ENCODE measurements around the gene NMNAT3. TPM values are rescaled to one million over a fixed set of nuclear protein-coding genes. Genes with fewer than 3 reads are reported as not detected.
"Not testable (repeated sequence)": the region's sequence is repeated elsewhere in the genome, so short reads cannot be mapped to it uniquely, and the experiment has no call there.

Gene NMNAT3
- total RNA-seq, 6 donors from 2014 or later, result 3.3 to 8.4 (median 5.5) TPM

GRCh38 chr3:139587797-139588196 lies 90.0 kb downstream of the NMNAT3 start:
- no peak for DNase-seq
- Histone ChIP-seq H3K9me3 (no peaks in the 10 kb centered on the region), H3K4me3 (no peak overlapping the region), H3K36me3 (no peaks in the 10 kb centered on the region), H3K27me3 (no peaks in the 10 kb centered on the region), H3K27ac (no peak overlapping the region), H3K4me1 (no peaks in the 10 kb centered on the region)
- TF ChIP-seq POLR2A (IDR thresholded peaks at IDR 0.05) (no peak), EP300 (IDR thresholded peaks at IDR 0.05) (no peak), CTCF (IDR thresholded peaks at IDR 0.05) (no peak), POLR2AphosphoS5 (IDR thresholded peaks at IDR 0.05) (no peak)
- ATAC-seq (ENCODE audit: low FRiP score in 2 of 2), result no peak

GRCh38 chr3:139586420-139587017 lies 91.3 kb downstream of the NMNAT3 start:
- Histone ChIP-seq H3K36me3 (no peaks in the 10 kb centered on the region), H3K27ac (no peak overlapping the region), H3K4me3 (no peak overlapping the region), H3K9me3 (no peaks in the 10 kb centered on the region), H3K27me3 (no peaks in the 10 kb centered on the region), H3K4me1 (no peaks in the 10 kb centered on the region)
- ATAC-seq (ENCODE audit: low FRiP score in 2 of 2) (no peak), DNase-seq (no peak)
- TF ChIP-seq POLR2A (IDR thresholded peaks at IDR 0.05) (no peak), CTCF (IDR thresholded peaks at IDR 0.05) (no peak), POLR2AphosphoS5 (IDR thresholded peaks at IDR 0.05) (no peak), EP300 (IDR thresholded peaks at IDR 0.05) (no peak)
- WGBS, 2 donors, result 83 to 84% methylated on average over 1 of the region's 1 CpG

- DNase-seq (no peak), ATAC-seq (ENCODE audit: low FRiP score in 2 of 2) (no peak)
- no peaks in the 10 kb centered on the region for H3K36me3 ChIP-seq
- no peak overlapping the region for H3K4me3 ChIP-seq
- 70 to 79% methylated on average over 4 of the region's 4 CpGs for WGBS, 2 donors
- H3K9me3 ChIP-seq, result no peaks in the 10 kb centered on the region
- TF ChIP-seq POLR2A (IDR thresholded peaks at IDR 0.05) (no peak), EP300 (IDR thresholded peaks at IDR 0.05) (no peak), POLR2AphosphoS5 (IDR thresholded peaks at IDR 0.05) (no peak), CTCF (IDR thresholded peaks at IDR 0.05) (no peak)
- H3K27ac ChIP-seq, result no peak overlapping the region
- H3K27me3 ChIP-seq, result no peaks in the 10 kb centered on the region
- H3K4me1 ChIP-seq, result no peaks in the 10 kb centered on the region
Measured at GRCh38 chr3:139585820-139586219, 92.0 kb downstream of the NMNAT3 start.

GRCh38 chr3:139583651-139584050 lies 94.1 kb downstream of the NMNAT3 start:
- not testable (repeated sequence) for ATAC-seq (ENCODE audit: low FRiP score in 2 of 2)
- 91 to 98% methylated on average over 12 of the region's 12 CpGs for WGBS, 2 donors

GRCh38 chr3:139578783-139579182 lies 99.0 kb downstream of the NMNAT3 start:
- Histone ChIP-seq H3K36me3 (no peaks in the 10 kb centered on the region), H3K27ac (no peak overlapping the region), H3K9me3 (no peaks in the 10 kb centered on the region), H3K4me3 (no peak overlapping the region), H3K4me1 (peaks cover 0 to 8% (median 4%) of the 10 kb centered on the region in 4 donors), H3K27me3 (no peaks in the 10 kb centered on the region)
- WGBS, 2 donors, result 90 to 98% methylated on average over 5 to 7 of the region's 7 CpGs
- TF ChIP-seq CTCF (IDR thresholded peaks at IDR 0.05) (no peak), POLR2AphosphoS5 (IDR thresholded peaks at IDR 0.05) (no peak), EP300 (IDR thresholded peaks at IDR 0.05) (no peak), POLR2A (IDR thresholded peaks at IDR 0.05) (no peak)
- ATAC-seq (ENCODE audit: low FRiP score in 2 of 2), result peak in 1 of 2 donors; percentile 51
- peak in 1 of 2 donors; percentile 37 for DNase-seq

More at GRCh38 chr3:139583651-139584050, 94.1 kb downstream of the NMNAT3 start:
- H3K27ac ChIP-seq, H3K36me3 ChIP-seq, H3K4me3 ChIP-seq, H3K4me1 ChIP-seq, H3K27me3 ChIP-seq, H3K9me3 ChIP-seq: not testable (repeated sequence)
- peak in 1 of 2 donors; percentile 68 for DNase-seq

All from upper lobe of left lung (tissue), 6 donors.